GM21528 (cell line): ENCODE results near the gene GAP43.
A peak's percentile ranks its signal among the peaks of the same experiment; 100 is the strongest.

Experiments
- ATAC-seq: cut with Tn5 transposase; IDR thresholded peaks from one replicate; pipeline ENCODE4 v1.9.1; 2021; ENCODE audit warnings: mild to moderate bottlenecking, moderate library complexity; ENCODE audit not compliant: unreplicated experiment, low FRiP score

GAP43 gene

GRCh38 chr3:115626721-115627120 is 3.4 kb downstream of the GAP43 start:
- no peak for ATAC-seq

GRCh38 chr3:115627180-115628074 is 4.1 kb downstream of the GAP43 start:
- ATAC-seq = peak; percentile 91

GRCh38 chr3:115628075-115628412 is 4.7 kb downstream of the GAP43 start:
- peak; percentile 59 for ATAC-seq

- no peak for ATAC-seq
Observed at GRCh38 chr3:115630850-115631249, 7.5 kb downstream of the GAP43 start.

GRCh38 chr3:115632026-115632425 is 8.7 kb downstream of the GAP43 start:
- ATAC-seq = no peak

- no peak for ATAC-seq
Observed at GRCh38 chr3:115633467-115633866, 10.2 kb downstream of the GAP43 start.

GRCh38 chr3:115634052-115634451 is 10.7 kb downstream of the GAP43 start:
- no peak for ATAC-seq

GRCh38 chr3:115635406-115635805 is 12.1 kb downstream of the GAP43 start:
- ATAC-seq = no peak

GRCh38 chr3:115638241-115638640 is 14.9 kb downstream of the GAP43 start:
- ATAC-seq = no peak

GRCh38 chr3:115638991-115639390 is 15.7 kb downstream of the GAP43 start:
- no peak for ATAC-seq

- ATAC-seq = no peak
Observed at GRCh38 chr3:115644391-115644790, 21.1 kb downstream of the GAP43 start.

- ATAC-seq = no peak
Observed at GRCh38 chr3:115646027-115646690, 22.8 kb downstream of the GAP43 start.

GRCh38 chr3:115648559-115648958 is 25.2 kb downstream of the GAP43 start:
- ATAC-seq = no peak

- ATAC-seq = peak; percentile 44
Observed at GRCh38 chr3:115651087-115651486, 27.8 kb downstream of the GAP43 start.

- ATAC-seq = peak; percentile 35
Observed at GRCh38 chr3:115651599-115651998, 28.3 kb downstream of the GAP43 start.

- ATAC-seq = peak; percentile 66
Observed at GRCh38 chr3:115652738-115653137, 29.4 kb downstream of the GAP43 start.

GRCh38 chr3:115655761-115656282 is 32.5 kb downstream of the GAP43 start:
- ATAC-seq = no peak

- no peak for ATAC-seq
Observed at GRCh38 chr3:115657168-115657567, 33.9 kb downstream of the GAP43 start.

- ATAC-seq = no peak
Observed at GRCh38 chr3:115658032-115658336, 34.7 kb downstream of the GAP43 start.

- ATAC-seq = peak; percentile 87
Observed at GRCh38 chr3:115658337-115659181, 35.2 kb downstream of the GAP43 start.
